UCSD-AML1 (cell line): ENCODE measurements around the gene NOC3L.

ENCODE experiments used
- DNase-seq: peaks from one replicate; lab custom pipeline; 2025; ENCODE audit not compliant: unreplicated experiment; lab: John Stamatoyannopoulos, UW

Gene NOC3L

DNA sequence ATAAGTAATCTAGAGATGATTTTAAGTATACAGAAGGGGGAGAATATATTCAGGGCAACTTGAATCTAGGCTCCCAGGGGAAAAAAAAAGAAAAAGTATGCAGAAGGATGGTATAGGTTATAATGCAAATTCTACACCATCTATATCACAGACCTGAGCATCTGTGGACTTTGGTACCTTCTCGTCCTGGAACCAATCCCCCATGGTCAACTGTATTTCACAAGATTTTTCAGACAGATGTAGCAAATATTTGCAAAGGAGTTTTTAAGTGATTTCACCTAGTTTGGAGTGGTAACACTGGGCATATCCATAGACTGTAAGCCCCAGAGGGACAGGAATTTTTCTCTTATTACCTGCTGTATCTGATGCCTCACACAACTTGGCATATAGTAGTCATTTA lies 58.8 kb downstream of the NOC3L start:
- no peak for DNase-seq

DNA sequence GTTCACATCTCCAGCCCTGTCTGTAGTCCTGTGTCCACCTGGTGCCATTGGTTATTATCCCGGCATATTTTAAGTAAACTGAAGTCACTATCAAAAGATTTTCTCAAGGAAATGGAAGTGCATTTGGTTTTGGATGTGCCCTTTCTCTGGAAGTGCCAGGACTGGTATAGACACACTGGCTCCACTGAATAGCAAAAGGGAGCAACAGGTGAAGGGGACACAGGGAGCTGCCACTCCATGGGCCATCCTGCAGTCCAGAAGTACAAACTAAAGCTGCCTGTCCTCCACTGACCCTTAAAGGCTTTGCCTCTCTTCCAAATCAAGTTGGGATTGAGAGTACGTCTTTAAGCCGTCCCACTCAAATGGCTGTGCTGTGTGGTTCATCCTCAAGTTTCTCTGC lies 62.7 kb downstream of the NOC3L start:
- DNase-seq = no peak

DNA sequence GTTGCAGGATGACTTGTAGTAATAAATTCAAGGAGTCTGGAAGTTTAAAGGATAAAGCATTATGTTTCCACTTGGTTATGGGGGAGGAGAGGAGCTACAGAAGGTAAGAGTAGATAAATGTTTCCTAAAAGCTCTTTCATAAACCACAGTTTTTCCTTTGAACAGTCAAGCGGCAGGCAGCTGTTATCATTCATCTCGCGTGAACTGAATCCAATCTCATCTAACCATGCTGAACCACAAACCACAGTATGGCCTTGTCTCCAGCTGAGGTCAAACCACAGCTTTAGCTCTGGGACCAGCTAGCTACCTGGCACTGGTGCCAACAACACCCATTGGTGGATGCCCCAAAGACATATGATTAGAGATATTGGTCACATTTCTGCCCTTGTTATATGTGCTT lies 63.3 kb downstream of the NOC3L start:
- DNase-seq = peak; percentile 42

DNA sequence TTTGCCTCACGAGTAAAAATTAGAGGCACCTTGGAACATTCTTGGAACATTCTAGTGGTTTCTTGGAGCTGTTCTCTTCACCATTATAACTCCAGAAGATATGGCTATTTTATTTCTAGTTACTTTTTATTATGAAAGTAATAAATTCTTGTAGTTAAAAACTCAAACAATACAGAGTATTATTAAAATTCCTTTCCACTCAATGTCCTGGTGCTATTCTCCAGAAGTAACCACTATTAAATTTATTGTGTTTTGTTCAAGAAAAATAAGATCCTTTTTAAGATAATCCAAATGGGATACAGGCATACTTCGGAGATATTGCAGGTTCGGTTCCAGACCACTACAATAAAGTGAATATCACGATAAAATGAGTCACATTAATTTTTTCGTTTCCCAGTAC lies 68.6 kb downstream of the NOC3L start:
- no peak for DNase-seq

DNA sequence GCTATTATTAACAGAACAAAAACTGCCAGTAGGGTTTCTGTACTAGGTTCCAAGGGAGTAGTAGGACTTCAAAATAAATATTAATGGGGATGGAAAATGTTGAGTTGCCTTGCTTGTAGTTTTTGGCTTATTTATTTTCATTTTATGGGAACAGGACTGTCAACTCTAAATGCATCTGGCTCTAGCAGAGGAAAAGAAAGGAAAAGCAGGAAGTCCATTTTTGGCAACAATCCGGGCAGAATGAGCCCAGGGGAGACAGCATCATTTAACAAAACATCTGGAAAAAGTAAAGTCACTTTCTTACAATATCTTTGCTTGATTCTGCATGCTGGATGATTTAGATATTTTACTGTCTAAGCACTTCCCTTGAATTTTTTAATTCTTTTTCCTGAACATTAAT lies 69.4 kb downstream of the NOC3L start:
- no peak for DNase-seq

DNA sequence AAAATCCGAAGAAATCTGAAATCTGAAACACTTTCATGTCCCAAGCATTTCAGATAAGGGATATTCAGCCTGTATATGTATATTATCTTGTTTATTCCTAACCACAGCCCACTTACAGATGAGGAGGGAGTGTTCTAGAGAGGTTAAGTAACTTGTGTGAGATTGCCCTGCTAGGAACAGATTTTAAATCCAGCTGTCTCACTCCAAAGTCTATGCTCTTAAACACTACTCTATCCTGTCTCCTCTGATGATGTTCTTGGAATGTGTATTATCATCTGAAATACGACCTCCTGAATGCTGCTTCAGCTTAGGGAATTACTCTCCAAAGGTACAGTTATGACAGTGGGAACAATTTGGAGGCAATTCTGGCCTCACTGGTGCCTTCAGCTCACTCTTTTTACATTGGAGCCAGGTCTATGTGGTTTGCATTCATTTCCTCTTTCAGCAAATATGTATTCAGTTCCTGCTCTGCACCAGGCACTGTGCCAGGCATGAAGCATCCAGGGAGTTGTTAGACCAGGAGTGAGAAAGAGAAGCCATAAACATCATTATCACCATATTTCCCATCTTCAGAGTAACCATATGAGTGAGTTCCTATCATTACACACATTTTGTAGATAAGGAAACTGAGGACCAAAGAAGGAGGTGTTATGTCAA lies 70.2 kb downstream of the NOC3L start:
- DNase-seq = no peak

DNA sequence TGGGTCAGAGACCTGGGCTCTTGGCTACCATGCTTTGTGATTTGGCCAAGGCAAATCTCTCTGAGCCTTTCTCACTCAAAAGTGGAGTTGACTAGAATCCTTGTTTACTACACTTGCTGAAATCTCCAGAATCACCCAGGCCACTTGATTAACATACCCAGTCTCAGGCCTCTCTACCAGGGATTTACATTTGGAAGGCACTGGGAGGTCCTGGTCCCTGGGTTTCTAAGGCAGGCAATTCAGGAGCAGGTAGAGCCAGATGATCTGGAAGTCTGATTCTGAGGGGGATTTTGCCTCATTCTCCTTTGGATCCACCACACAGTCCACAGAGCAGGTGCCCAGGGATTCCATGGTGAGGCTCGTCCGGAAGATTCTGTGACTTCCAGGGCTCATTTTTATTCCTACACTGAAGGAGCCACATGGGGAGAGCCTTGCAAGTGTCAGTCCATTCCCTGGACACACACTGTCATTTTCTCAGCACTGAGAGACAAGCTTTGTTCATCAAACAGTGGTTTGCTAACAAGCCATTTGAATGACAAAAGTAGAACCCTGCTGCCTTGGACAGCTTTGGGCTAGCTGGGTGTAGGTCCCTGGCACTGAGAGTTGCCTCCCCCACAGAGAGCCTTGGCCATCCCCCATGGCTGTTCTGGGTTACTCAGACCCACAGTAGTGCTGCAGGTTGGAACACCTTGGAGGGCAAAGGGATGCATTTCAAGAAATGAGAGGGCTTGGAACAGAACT lies 74.2 kb downstream of the NOC3L start:
- no peak for DNase-seq

DNA sequence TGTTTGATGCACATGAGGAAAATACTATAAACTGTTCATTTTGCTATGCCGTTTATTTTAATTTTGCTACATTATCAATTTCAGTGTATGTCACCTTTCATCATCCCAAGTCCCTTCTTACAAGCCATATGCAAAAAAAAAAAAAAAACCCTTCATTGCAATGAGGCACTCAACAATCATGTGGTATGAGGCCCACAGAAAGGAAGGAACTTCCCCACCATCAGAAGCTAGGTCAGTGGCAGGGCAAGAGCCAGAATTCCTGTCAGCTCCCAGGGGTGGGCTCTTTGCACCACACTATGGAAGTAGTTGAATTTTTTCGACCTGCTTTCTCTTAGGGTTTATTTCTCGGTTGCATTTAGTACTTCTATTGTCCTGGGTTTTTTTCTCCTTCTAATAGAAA lies 75.4 kb downstream of the NOC3L start:
- no peak for DNase-seq

DNA sequence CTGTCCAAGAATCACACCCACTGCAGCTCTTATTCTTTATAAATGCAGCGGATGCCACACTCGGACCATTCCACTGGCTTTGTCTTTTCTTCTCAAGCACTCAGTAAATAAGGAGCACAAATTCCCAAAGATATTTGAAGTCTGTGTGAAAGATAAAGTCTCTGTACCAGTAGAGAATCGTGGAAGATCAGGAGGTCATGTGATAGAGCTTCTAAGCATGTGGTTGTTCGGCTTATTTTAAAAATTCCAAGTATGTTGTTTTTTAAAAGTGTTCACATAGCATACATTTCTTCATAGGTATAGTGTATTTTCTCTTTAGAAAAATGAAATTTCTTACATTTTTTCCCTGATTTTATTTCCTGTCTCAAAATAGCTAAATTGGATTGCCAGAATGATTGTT lies 75.8 kb downstream of the NOC3L start:
- no peak for DNase-seq

DNA sequence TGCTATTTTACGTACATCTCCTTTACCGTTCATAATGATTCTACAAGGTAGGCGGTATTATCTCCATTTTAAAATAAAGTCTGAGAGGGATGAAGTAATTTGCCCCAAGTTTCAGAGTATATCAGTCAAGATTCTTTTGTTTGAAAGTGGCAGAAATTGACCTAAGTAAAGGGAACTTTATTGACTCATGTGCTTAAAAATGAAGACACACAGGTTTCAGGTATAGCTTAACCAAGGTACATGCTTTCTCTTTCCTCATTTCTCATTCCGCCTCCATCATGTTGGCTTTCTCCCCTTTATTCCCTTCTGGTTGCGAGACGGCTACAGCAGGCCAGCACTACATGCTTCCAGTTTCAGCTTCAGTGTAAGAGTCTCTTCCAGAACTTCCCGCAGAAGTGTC lies 77.5 kb downstream of the NOC3L start:
- no peak for DNase-seq
